Heart left ventricle (tissue), 13 donors: ENCODE data around the gene MRPL49.

Experiments
- CTCF ChIP-seq, 12 donors: fragments of 200-600 bp; sonication (generic) in 4 of 12; IDR thresholded peaks; one replicate each; pipeline versions ENCODE4 v1.5.0 to v1.8.0; 2018 to 2022; ENCODE audit warnings: antibody characterized with exemption in 12 of 12, mild to moderate bottlenecking in 5 of 12
- POLR2A ChIP-seq, 2 donors: fragments of 450-650 bp; IDR thresholded peaks; one replicate each; pipeline ENCODE4 v1.6.1; 2017; ENCODE audit warnings: antibody characterized with exemption in 2 of 2, mild to moderate bottlenecking in 2 of 2, moderate library complexity in 2 of 2
- donor health status: ischemic (EF 13 %, LVEDD 7.1; RV severe dilation, severe dysfunction).
- donor health status: DM: no; HTN: yes; CAD: no.
- donor health status: DM: no; HTN: no; CAD: no.
- donor health status: ischemic (EF 25% LVEDD 6.9; RV normal size, moderate dysfunction).
- donor health status: ischemic (EF 25% LVEDD 5.7; RV mildly dilated, moderate dysfunction).
- donor health status: ischemic (EF 35%, LVEDD 5.7; RV mildly dilated, moderate dysfunction).
- donor health status: nonischemic (EF 11% LVEDD 7.7; RV severe dilation, severe dysfunction).
- donor health status: DM: yes; HTN: yes; CAD: no.
- donor health status: PGD.
- donor health status: ischemic (EF 29% LVEDD 5.4; RV normal size, mild dysfunction).
- donor health status: nonischemic (EF 23%, LVEDD 6.1; RV moderate dilation, normal function).

GRCh38 chr11:65156256-65156655 lies 34.1 kb downstream of the MRPL49 start:
- TF ChIP-seq CTCF (IDR thresholded peaks at IDR 0.05) (no peak), POLR2A (IDR thresholded peaks at IDR 0.05) (no peak)
